Activated T-cell treated with anti-CD3 and anti-CD28 coated beads, Interleukin-2, amount 50 U/mL, for 4 hours (primary cell): Measurements from ENCODE around the gene TAS2R14. TPM values are rescaled to one million over a fixed set of nuclear protein-coding genes. Genes with fewer than 3 reads are reported as not detected.

Source experiments
- ATAC-seq, 2 donors: fragments of 200-7000 bp; cut with Tn5 transposase; one replicate each; pipeline ENCODE4 v1.10.0; 2021
- DNase-seq: peaks from one replicate; pipeline ENCODE4 v3.0.0-alpha.2; 2020
- H3K27me3 Mint-ChIP-seq: one replicate; pipeline ENCODE4 v1.8.0; 2021; ENCODE audit warnings: low read depth, mixed read lengths
- H3K36me3 Mint-ChIP-seq: one replicate; pipeline ENCODE4 v1.8.0; 2022; ENCODE audit warnings: mixed read lengths; ENCODE audit not compliant: insufficient read depth
- H3K4me1 Mint-ChIP-seq: one replicate; pipeline ENCODE4 v1.8.0; 2021; ENCODE audit warnings: low read depth, mixed read lengths
- H3K4me3 Mint-ChIP-seq: one replicate; pipeline ENCODE4 v1.8.0; 2021; ENCODE audit warnings: mild to moderate bottlenecking, moderate library complexity, mixed read lengths
- H3K9me3 Mint-ChIP-seq: one replicate; pipeline ENCODE4 v1.8.0; 2021; ENCODE audit warnings: mixed read lengths
- total RNA-seq, 3 donors: library from RNA; stranded (reverse); gene quantifications; one replicate each; pipeline ENCODE4 v1.2.1, GENCODE V29; 2021

Gene TAS2R14
- total RNA-seq, 3 donors from 2014 or later, result 0.89 to 1.3 (median 1.0) TPM

DNA sequence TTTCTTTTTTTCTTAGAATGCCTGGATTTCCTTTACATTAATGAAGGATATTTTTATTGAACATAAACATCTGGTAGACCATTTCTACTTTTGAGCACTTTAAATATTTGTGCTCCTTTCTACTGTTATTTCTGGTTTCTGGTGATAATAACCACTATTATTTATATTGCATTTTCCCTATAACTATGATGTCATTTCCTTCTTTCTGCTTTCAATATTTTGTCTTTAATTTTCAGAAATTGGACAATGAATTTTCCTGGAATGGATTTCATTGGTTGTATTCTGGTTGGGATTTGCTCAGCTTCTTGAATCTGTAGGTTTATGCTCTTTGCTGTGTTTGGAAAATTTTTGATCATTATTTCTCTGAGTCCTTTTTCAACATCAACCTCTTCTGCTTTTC lies 49.8 kb downstream of the TAS2R14 start:
- Mint-ChIP-seq H3K9me3 (no peaks in the 10 kb centered on the region), H3K4me3 (no peak overlapping the region), H3K4me1 (no peaks in the 10 kb centered on the region), H3K27me3 (no peaks in the 10 kb centered on the region), H3K36me3 (peaks cover 27% of the 10 kb centered on the region)
- ATAC-seq (no peak), DNase-seq (no peak)

Other genes starting within 250 kb of the TAS2R14 start
- 100 to 1,000 TPM; 135 to 253 (median 179) TPM for gene YBX3, start 215.9 kb downstream of the TAS2R14 start, total RNA-seq
- gene TAS2R7, start 136.6 kb downstream of the TAS2R14 start, total RNA-seq, result not detected
- not detected for gene TAS2R8, start 132.0 kb downstream of the TAS2R14 start, total RNA-seq
- gene TAS2R9, start 129.1 kb downstream of the TAS2R14 start, total RNA-seq, result not detected
- under 1 TPM in 2 of 3 donors, not detected in 1; 0.18 to 0.19 TPM for gene TAS2R10, start 112.9 kb downstream of the TAS2R14 start, total RNA-seq
- 1 to 10 TPM in 1 of 3 donors, under 1 TPM in 2; 0.32 to 1.3 (median 0.91) TPM for gene PRR4, start 89.8 kb downstream of the TAS2R14 start, total RNA-seq
- gene PRH1, start 55.0 kb downstream of the TAS2R14 start, total RNA-seq, result 10 to 100 TPM in 2 of 3 donors, 1 to 10 TPM in 1; 8.6 to 12.5 (median 10.4) TPM
- under 1 TPM; 0.19 to 0.26 (median 0.23) TPM for gene TAS2R13, start 29.7 kb downstream of the TAS2R14 start, total RNA-seq
- under 1 TPM in 1 of 3 donors, not detected in 2; 0.34 TPM for gene PRH2, start 10.0 kb downstream of the TAS2R14 start, total RNA-seq
- under 1 TPM in 1 of 3 donors, not detected in 2; 0.35 TPM for gene TAS2R50, start 47.6 kb upstream of the TAS2R14 start, total RNA-seq
- under 1 TPM; 0.53 to 0.63 (median 0.61) TPM for gene TAS2R20, start 59.0 kb upstream of the TAS2R14 start, total RNA-seq
- gene TAS2R19, start 83.4 kb upstream of the TAS2R14 start, total RNA-seq, result 1 to 10 TPM in 1 of 3 donors, under 1 TPM in 2; 0.87 to 1.1 (median 0.95) TPM
- gene TAS2R31, start 92.1 kb upstream of the TAS2R14 start, total RNA-seq, result 1 to 10 TPM in 1 of 3 donors, under 1 TPM in 2; 0.86 to 1.0 (median 0.98) TPM
- under 1 TPM; 0.58 to 0.82 (median 0.66) TPM for gene TAS2R46, start 123.0 kb upstream of the TAS2R14 start, total RNA-seq
- gene TAS2R43, start 153.1 kb upstream of the TAS2R14 start, total RNA-seq, result under 1 TPM; 0.63 to 0.79 (median 0.78) TPM
- 1 to 10 TPM in 1 of 3 donors, under 1 TPM in 2; 0.53 to 1.1 (median 0.78) TPM for gene TAS2R30, start 195.4 kb upstream of the TAS2R14 start, total RNA-seq
- gene SMIM10L1, start 231.9 kb upstream of the TAS2R14 start, total RNA-seq, result 10 to 100 TPM; 12.4 to 14.9 (median 13.3) TPM
- not detected for gene TAS2R42, start 247.7 kb upstream of the TAS2R14 start, total RNA-seq